H1 (cell line): ENCODE measurements around the gene CRTC3. TPM values are rescaled to one million over a fixed set of nuclear protein-coding genes. Genes with fewer than 3 reads are reported as not detected.
"Not testable (repeated sequence)": the region's sequence is repeated elsewhere in the genome, so short reads cannot be mapped to it uniquely, and the experiment has no call there.

ENCODE experiments used
- CTCF ChIA-PET: fragments of 300-600 bp; sonication (Branson Sonifier 250); formaldehyde crosslinking; loops from one replicate; lab custom pipeline; 2021; ENCODE audit not compliant: partially characterized antibody; lab: Charles Lee
- POLR2A ChIA-PET: fragments of 300-600 bp; sonication (Branson Sonifier 250); formaldehyde crosslinking; loops from one replicate; lab custom pipeline; 2021; ENCODE audit warnings: inconsistent platforms; ENCODE audit not compliant: partially characterized antibody; lab: Charles Lee
- DNase-seq, 2 experiments: peaks; one replicate each; pipeline versions ENCODE4 v3.0.0 to v3.0.0-alpha.2; 2010 to 2022; ENCODE audit warnings: low spot score in 2 of 2, low read depth in 1 of 2, mixed read lengths in 1 of 2
- FAIRE-seq: peaks from 2 replicates; lab custom pipeline; 2011; peaks lifted over from hg19 to GRCh38; lab: Jason Lieb, UNC
- H2AFZ ChIP-seq: 2 replicates; pipeline ENCODE4 v1.8.1; 2012; ENCODE audit warnings: low read length, inconsistent platforms
- H2AK5ac ChIP-seq: 2 replicates; pipeline ENCODE4 v1.6.1; 2013; ENCODE audit warnings: low read depth, low read length
- H2BK120ac ChIP-seq: replicated peaks from 2 replicates; pipeline ENCODE3; 2013; ENCODE audit warnings: low read depth, low read length, inconsistent platforms
- H2BK12ac ChIP-seq: 2 replicates; pipeline ENCODE4 v1.6.1; 2013; ENCODE audit warnings: low read depth, low read length
- H2BK15ac ChIP-seq: 2 replicates; pipeline ENCODE4 v1.6.1; 2013; ENCODE audit warnings: low read length
- H2BK20ac ChIP-seq: 2 replicates; pipeline ENCODE4 v1.6.1; 2013; ENCODE audit warnings: low read length
- H2BK5ac ChIP-seq: 2 replicates; pipeline ENCODE4 v1.6.1; 2013; ENCODE audit warnings: low read depth, low read length
- H3K14ac ChIP-seq: 2 replicates; pipeline ENCODE4 v1.6.1; 2013; ENCODE audit warnings: inconsistent platforms; ENCODE audit not compliant: insufficient read length
- H3K18ac ChIP-seq: 2 replicates; pipeline ENCODE4 v1.6.1; 2013; ENCODE audit warnings: low read length; ENCODE audit errors: extremely low read depth
- H3K23ac ChIP-seq: 2 replicates; pipeline ENCODE4 v1.6.1; 2013; ENCODE audit warnings: inconsistent platforms; ENCODE audit not compliant: insufficient read length
- H3K23me2 ChIP-seq: 2 replicates; pipeline ENCODE4 v1.6.1; 2013; ENCODE audit warnings: low read depth, low read length
- H3K27ac ChIP-seq: 2 replicates; pipeline ENCODE4 v1.6.1; 2011; ENCODE audit warnings: low read depth, low read length, inconsistent platforms
- H3K27me3 ChIP-seq, 4 experiments: replicated peaks in 1 of 4; 1 replicate in 1 of 4; 2 replicates in 3 of 4; pipeline versions ENCODE4 v1.6.1 to v1.8.1; 2011 to 2013; ENCODE audit warnings: low read length in 3 of 4, mild to moderate bottlenecking in 3 of 4, inconsistent platforms in 2 of 4, mixed read lengths in 2 of 4, moderate library complexity in 1 of 4; ENCODE audit not compliant: control insufficient read depth in 3 of 4, insufficient read depth in 3 of 4; ENCODE audit errors: extremely low read depth in 1 of 4
- H3K36me3 ChIP-seq, 4 experiments: 2 replicates each; pipeline versions ENCODE4 v1.6.1 to v1.8.1; 2011 to 2013; ENCODE audit warnings: mild to moderate bottlenecking in 4 of 4, low read length in 3 of 4, moderate library complexity in 2 of 4, control low read depth in 1 of 4, inconsistent platforms in 1 of 4; ENCODE audit not compliant: insufficient read depth in 4 of 4, control insufficient read depth in 2 of 4
- H3K4ac ChIP-seq: replicated peaks from 2 replicates; pipeline ENCODE3; 2013; ENCODE audit warnings: low read length, low read depth, mixed read lengths, inconsistent platforms; ENCODE audit not compliant: insufficient read length
- H3K4me1 ChIP-seq, 4 experiments: replicated peaks in 1 of 4; 1 replicate in 1 of 4; 2 replicates in 3 of 4; pipeline versions ENCODE4 v1.6.1 to v1.8.1; 2011 to 2013; ENCODE audit warnings: low read length in 3 of 4, inconsistent platforms in 2 of 4, mixed read lengths in 1 of 4; ENCODE audit not compliant: insufficient read depth in 4 of 4, control insufficient read depth in 3 of 4
- H3K4me2 ChIP-seq, 2 experiments: 2 replicates each; pipeline versions ENCODE4 v1.6.1 to v1.8.1; 2011 to 2013; ENCODE audit warnings: low read depth in 2 of 2, low read length in 2 of 2, control low read depth in 1 of 2, inconsistent platforms in 1 of 2, mild to moderate bottlenecking in 1 of 2; ENCODE audit not compliant: insufficient read depth in 1 of 2
- H3K4me3 ChIP-seq, 4 experiments: fragments of 200-600, 300-600 bp in 1 of 4; sonication (generic), shearing (Covaris generic), sonication (Bioruptor Twin) in 1 of 4; 2 replicates each; pipeline versions ENCODE4 v1.5.1 to v1.8.1; 2011 to 2016; ENCODE audit warnings: low read length in 4 of 4, low read depth in 3 of 4, control low read depth in 2 of 4, inconsistent platforms in 2 of 4, mild to moderate bottlenecking in 2 of 4, mixed read lengths in 1 of 4, moderate library complexity in 1 of 4; ENCODE audit not compliant: insufficient read depth in 2 of 4; ENCODE audit errors: extremely low read depth in 1 of 4
- H3K56ac ChIP-seq: replicated peaks from 2 replicates; pipeline ENCODE3; 2013; ENCODE audit warnings: low read depth, mild to moderate bottlenecking, mixed read lengths, low read length, inconsistent platforms; ENCODE audit not compliant: insufficient read length
- H3K79me1 ChIP-seq: 2 replicates; pipeline ENCODE4 v1.6.1; 2013; ENCODE audit warnings: low read depth, low read length, control low read depth
- H3K79me2 ChIP-seq, 2 experiments: 2 replicates each; pipeline versions ENCODE4 v1.6.1 to v1.8.1; 2012 to 2013; ENCODE audit warnings: low read length in 2 of 2, mild to moderate bottlenecking in 2 of 2, inconsistent platforms in 1 of 2; ENCODE audit not compliant: insufficient read depth in 2 of 2, control insufficient read depth in 1 of 2
- H3K9ac ChIP-seq, 4 experiments: replicated peaks in 1 of 4; 1 replicate in 1 of 4; 2 replicates in 3 of 4; pipeline versions ENCODE4 v1.6.1 to v1.8.1; 2011 to 2013; ENCODE audit warnings: low read depth in 3 of 4, low read length in 3 of 4, control low read depth in 2 of 4, mild to moderate bottlenecking in 2 of 4, moderate library complexity in 2 of 4, inconsistent platforms in 1 of 4; ENCODE audit errors: extremely low read depth in 1 of 4
- H3K9me3 ChIP-seq, 2 experiments: 2 replicates each; pipeline versions ENCODE4 v1.6.1 to v1.8.1; 2012 to 2013; ENCODE audit warnings: mild to moderate bottlenecking in 2 of 2, moderate library complexity in 2 of 2, control low read depth in 1 of 2, inconsistent platforms in 1 of 2, low read depth in 1 of 2, low read length in 1 of 2, mixed read lengths in 1 of 2; ENCODE audit not compliant: insufficient read depth in 2 of 2
- H4K20me1 ChIP-seq, 2 experiments: replicated peaks in 1 of 2; 2 replicates each; pipeline versions ENCODE3 to v1.8.1; 2011 to 2013; ENCODE audit warnings: inconsistent platforms in 2 of 2, low read length in 2 of 2, mild to moderate bottlenecking in 1 of 2; ENCODE audit not compliant: insufficient read depth in 2 of 2, control insufficient read depth in 1 of 2
- H4K5ac ChIP-seq: 2 replicates; pipeline ENCODE4 v1.6.1; 2013; ENCODE audit warnings: low read length, low read depth, mixed read lengths, inconsistent platforms; ENCODE audit not compliant: insufficient read length
- H4K8ac ChIP-seq: 2 replicates; pipeline ENCODE4 v1.8.0; 2013; ENCODE audit warnings: mild to moderate bottlenecking, moderate library complexity, low read length, inconsistent platforms; ENCODE audit not compliant: insufficient read depth; ENCODE audit errors: extremely low read depth
- H4K91ac ChIP-seq: replicated peaks from 2 replicates; pipeline ENCODE3; 2013; ENCODE audit warnings: low read length, mixed read lengths, inconsistent platforms; ENCODE audit not compliant: insufficient read length
- ATF2 ChIP-seq: IDR thresholded peaks from 2 replicates; pipeline ENCODE4 v1.6.1; 2012; ENCODE audit warnings: low read length, inconsistent platforms
- CEBPB ChIP-seq: IDR thresholded peaks from 2 replicates; pipeline ENCODE4 v1.6.1; 2012; ENCODE audit warnings: low read depth, low read length
- JUND ChIP-seq: IDR thresholded peaks from 2 replicates; pipeline ENCODE4 v1.6.1; 2011; ENCODE audit warnings: mild to moderate bottlenecking, improper control_type of control experiment, low read length
- MAFK ChIP-seq: IDR thresholded peaks from 2 replicates; pipeline ENCODE4 v1.6.1; 2012; ENCODE audit warnings: low read depth, mild to moderate bottlenecking, improper control_type of control experiment, low read length
- RFX5 ChIP-seq: IDR thresholded peaks from 2 replicates; pipeline ENCODE4 v1.6.1; 2011; ENCODE audit warnings: low read depth, low read length, improper control_type of control experiment, borderline replicate concordance
- RXRA ChIP-seq: IDR thresholded peaks from 2 replicates; pipeline ENCODE4 v1.6.1; 2011; ENCODE audit warnings: low read depth, mild to moderate bottlenecking, low read length, moderate library complexity; ENCODE audit not compliant: insufficient read depth
- SRF ChIP-seq: IDR thresholded peaks from 2 replicates; pipeline ENCODE4 v1.6.1; 2011; ENCODE audit warnings: mild to moderate bottlenecking, low read depth, low read length, moderate library complexity
- SUZ12 ChIP-seq: fragments of 200-600 bp; sonication (generic); IDR thresholded peaks from 2 replicates; pipeline ENCODE4 v1.6.1; 2012; ENCODE audit warnings: mild to moderate bottlenecking, inconsistent platforms, low read length, moderate library complexity, mixed read lengths
- WGBS, 2 experiments: shearing (Covaris generic) in 1 of 2; methylation state at CpG; one replicate each; pipeline versions ENCODE4 v1.1.6 to v1.1.7; 2013 to 2015; ENCODE audit warnings: low lambda C conversion rate in 2 of 2, mixed read lengths in 2 of 2, inconsistent platforms in 1 of 2, low coverage in 1 of 2, missing lambda C conversion rate in 1 of 2; ENCODE audit not compliant: insufficient replicate concordance in 2 of 2, insufficient coverage in 1 of 2, insufficient read length in 1 of 2; ENCODE audit errors: extremely low coverage in 1 of 2, missing lambda C conversion rate in 1 of 2; 5-methylcytosine and 5-hydroxymethylcytosine counted together
- polyA plus RNA-seq, 7 experiments: library from polyadenylated mRNA; depleted of rRNA in 3 of 7; stranded (reverse) in 5 of 7; unstranded in 2 of 7; fragments of >200 nt in 5 of 7; fragments of 200-250 nt in 2 of 7; gene quantifications; 1 replicate in 5 of 7; 2 replicates in 1 of 7; 4 replicates in 1 of 7; pipeline versions ENCODE4 v1.2.1 to v1.2.3, GENCODE V29; 2011 to 2013; ENCODE audit warnings: missing spikeins in 2 of 7, mixed read lengths in 2 of 7
- total RNA-seq: library from RNA; stranded (reverse); fragmentation: NEBNext Ultra II Directional; extraction: Animal tissue kit (Norgen Biotek cat#: 25700); gene quantifications from 2 replicates; pipeline ENCODE4 v1.2.1, GENCODE V29; 2021
- TF ChIP-seq, protein P1 (sequence below), 3 experiments: IDR thresholded peaks; 1 replicate in 2 of 3; 2 replicates in 1 of 3; pipeline versions ENCODE4 v1.5.1 to v1.6.1; 2011; ENCODE audit warnings: low read length in 3 of 3, mild to moderate bottlenecking in 3 of 3, inconsistent platforms in 2 of 3, low read depth in 1 of 3, moderate library complexity in 1 of 3; ENCODE audit not compliant: insufficient read depth in 1 of 3; ENCODE audit errors: control extremely low read depth in 1 of 3

CRTC3 gene
- total and polyA plus RNA-seq, 2 of the 8 experiments (the other 6 are each of a cell fraction or from before 2014, with no cell fraction given), result 5.0 to 5.3 TPM

DNA sequence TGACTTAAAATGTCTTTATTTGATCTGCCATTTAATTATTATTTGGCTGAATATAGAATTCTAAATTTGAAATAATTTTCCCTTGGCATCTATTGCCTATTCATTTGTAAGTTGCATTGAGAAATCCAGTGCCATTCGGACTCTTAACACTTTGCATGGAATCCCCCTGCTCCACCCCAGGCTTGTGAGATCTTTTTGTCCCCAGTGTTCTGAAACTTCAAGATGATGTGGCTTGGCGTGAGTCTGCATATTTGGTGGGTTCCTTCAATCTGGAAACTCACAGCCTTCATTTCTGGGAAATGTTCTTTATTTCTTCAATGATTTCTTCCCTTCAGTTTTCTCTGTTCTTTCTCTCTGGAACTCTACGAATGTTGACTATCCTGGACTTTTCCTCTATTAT lies 103.6 kb downstream of the CRTC3 start (continued):
- TF ChIP-seq, protein P1, sequence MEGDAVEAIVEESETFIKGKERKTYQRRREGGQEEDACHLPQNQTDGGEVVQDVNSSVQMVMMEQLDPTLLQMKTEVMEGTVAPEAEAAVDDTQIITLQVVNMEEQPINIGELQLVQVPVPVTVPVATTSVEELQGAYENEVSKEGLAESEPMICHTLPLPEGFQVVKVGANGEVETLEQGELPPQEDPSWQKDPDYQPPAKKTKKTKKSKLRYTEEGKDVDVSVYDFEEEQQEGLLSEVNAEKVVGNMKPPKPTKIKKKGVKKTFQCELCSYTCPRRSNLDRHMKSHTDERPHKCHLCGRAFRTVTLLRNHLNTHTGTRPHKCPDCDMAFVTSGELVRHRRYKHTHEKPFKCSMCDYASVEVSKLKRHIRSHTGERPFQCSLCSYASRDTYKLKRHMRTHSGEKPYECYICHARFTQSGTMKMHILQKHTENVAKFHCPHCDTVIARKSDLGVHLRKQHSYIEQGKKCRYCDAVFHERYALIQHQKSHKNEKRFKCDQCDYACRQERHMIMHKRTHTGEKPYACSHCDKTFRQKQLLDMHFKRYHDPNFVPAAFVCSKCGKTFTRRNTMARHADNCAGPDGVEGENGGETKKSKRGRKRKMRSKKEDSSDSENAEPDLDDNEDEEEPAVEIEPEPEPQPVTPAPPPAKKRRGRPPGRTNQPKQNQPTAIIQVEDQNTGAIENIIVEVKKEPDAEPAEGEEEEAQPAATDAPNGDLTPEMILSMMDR (IDR thresholded peaks at IDR 0.05; ENCODE audit: control extremely low read depth in 1 of 3, insufficient read depth in 1 of 3, low read depth in 1 of 3, low read length in 3 of 3), result no peak
- no peak for TF ChIP-seq SUZ12
- no peak for TF ChIP-seq RXRA
- TF ChIP-seq SRF, result no peak
- TF ChIP-seq MAFK, result no peak
- TF ChIP-seq CEBPB, result no peak
- TF ChIP-seq RFX5, result no peak
- TF ChIP-seq ATF2, result no peak
- TF ChIP-seq JUND, result no peak
- TF ChIP-seq, all 59 proteins: peak for 0

- POLR2A ChIA-PET, H3K4me2 ChIP-seq, H3K9ac ChIP-seq, H2AFZ ChIP-seq, H3K79me2 ChIP-seq, H4K20me1 ChIP-seq, H4K91ac ChIP-seq, H3K4me1 ChIP-seq, DNase-seq, H3K36me3 ChIP-seq, H3K4me3 ChIP-seq, H2BK12ac ChIP-seq, H2BK5ac ChIP-seq, H2BK120ac ChIP-seq, H3K27ac ChIP-seq, H4K8ac ChIP-seq, H2AK5ac ChIP-seq, H3K23me2 ChIP-seq, H4K5ac ChIP-seq, H3K23ac ChIP-seq, H3K4ac ChIP-seq, H3K18ac ChIP-seq, H3K9me3 ChIP-seq, H3K56ac ChIP-seq, H2BK20ac ChIP-seq, H3K14ac ChIP-seq, H3K79me1 ChIP-seq, H3K27me3 ChIP-seq, H2BK15ac ChIP-seq, FAIRE-seq: not testable (repeated sequence)
- CTCF ChIA-PET, result interaction anchor here (1.3 kb wide), 1 partner anchor 53 kb away, joined by 4 read pairs; no protein-coding TSS in a partner anchor
- WGBS, 2 experiments, result 85% methylated on average over 3 of the region's 3 CpGs; no CpG with 5 or more reads in 1 of the 2 experiments
Measured at GRCh38 chr15:90636993-90637392, 107.3 kb downstream of the CRTC3 start.
